GM21390 (cell line): ENCODE data around the gene UBE3B.

ENCODE experiments used
- ATAC-seq: cut with Tn5 transposase; IDR thresholded peaks from one replicate; pipeline ENCODE4 v1.9.1; 2021; ENCODE audit not compliant: unreplicated experiment

Gene UBE3B

GRCh38 chr12:109493090-109493489 is 15.7 kb downstream of the UBE3B start:
- no peak for ATAC-seq

- no peak for ATAC-seq
Measured at GRCh38 chr12:109493938-109494337, 16.5 kb downstream of the UBE3B start.

DNA sequence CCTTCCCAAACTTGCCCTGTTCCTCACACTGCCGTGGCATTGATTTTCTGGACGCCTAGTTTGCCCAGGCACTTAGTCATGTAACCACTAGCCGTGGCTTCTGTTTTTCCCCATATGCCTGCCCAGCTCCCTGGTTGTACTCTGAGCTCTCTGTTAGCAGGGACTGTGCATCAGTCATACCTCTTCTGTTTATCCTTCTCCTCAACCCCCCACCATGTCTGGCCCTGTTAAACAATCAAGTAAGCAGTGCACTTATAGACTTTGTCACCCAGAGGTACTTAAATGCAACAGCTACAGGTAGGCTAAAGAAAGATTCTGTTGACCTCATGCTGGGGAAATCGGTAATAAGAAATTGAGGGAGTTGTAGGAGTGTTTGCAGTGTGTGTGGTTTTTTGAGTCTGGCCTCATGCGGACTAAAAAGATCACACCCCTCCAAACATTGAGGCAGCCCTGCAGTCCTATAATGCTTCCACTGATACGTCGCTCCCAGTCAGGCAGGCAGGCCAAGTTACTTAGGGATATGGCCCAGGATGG is 17.0 kb downstream of the UBE3B start:
- ATAC-seq, result no peak

GRCh38 chr12:109495012-109495411 is 17.6 kb downstream of the UBE3B start:
- ATAC-seq, result no peak

DNA sequence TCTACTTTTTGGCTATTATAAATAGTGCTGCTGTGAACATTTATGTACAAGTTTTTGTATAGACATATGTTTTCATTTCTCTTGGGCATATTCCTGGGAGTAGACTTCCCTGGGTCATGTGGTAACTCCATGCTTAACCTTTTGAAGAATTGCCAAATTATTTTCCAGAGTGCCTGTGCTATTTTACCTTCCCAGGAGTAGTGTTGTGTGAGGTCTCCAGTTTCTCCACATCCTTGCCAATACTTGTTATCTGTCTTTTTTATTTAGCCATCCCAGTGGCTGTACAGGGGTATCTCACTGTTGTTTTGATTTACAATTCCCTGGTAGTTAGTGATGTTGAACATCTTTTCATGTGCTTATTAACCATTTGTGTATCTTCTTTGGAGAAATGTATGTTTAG is 18.9 kb downstream of the UBE3B start:
- ATAC-seq, result no peak

- ATAC-seq, result no peak
Measured at GRCh38 chr12:109497675-109498074, 20.2 kb downstream of the UBE3B start.

- no peak for ATAC-seq
Measured at GRCh38 chr12:109500406-109501185, 23.2 kb downstream of the UBE3B start.

DNA sequence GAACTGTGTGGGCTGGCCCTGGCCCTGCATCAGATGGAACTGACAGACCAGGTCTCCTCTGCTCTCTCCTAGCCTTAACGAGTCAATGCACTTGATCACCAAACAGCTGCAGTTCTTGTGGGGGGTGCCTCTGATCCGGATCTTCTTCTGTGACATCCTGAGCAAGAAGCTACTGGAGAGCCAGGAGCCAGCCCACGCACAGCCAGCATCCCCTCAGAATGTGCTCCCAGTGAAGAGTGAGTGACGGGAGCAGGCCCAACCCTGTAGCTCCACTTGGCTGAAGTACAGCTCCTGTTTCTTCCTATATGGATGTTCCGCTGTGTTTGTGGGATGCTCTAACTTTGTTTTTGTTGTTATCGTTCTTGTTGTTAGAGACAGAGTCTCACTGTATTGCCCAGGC is 23.9 kb downstream of the UBE3B start:
- ATAC-seq, result no peak

DNA sequence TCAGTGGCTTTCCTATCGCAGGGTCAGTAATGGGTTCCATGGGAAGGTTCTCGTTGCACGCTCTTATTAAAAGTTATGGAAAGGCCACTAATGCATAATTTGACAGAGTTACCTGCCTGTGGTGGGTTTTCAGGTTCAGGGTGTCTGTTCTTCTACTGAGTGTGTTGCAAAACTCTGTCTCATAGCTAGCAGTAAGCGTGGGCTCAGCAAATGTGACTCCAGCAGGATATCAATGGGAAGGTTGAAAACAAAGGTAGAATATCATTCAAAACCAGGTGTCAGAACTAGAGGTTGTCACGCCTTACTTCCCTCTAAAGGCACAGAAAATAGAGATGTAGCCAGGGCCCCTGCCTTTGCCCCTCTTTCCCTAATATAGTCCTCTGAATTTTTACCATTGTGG is 24.9 kb downstream of the UBE3B start:
- ATAC-seq, result no peak

- ATAC-seq, result no peak
Measured at GRCh38 chr12:109503611-109504010, 26.2 kb downstream of the UBE3B start.

- no peak for ATAC-seq
Measured at GRCh38 chr12:109504068-109504467, 26.6 kb downstream of the UBE3B start.

DNA sequence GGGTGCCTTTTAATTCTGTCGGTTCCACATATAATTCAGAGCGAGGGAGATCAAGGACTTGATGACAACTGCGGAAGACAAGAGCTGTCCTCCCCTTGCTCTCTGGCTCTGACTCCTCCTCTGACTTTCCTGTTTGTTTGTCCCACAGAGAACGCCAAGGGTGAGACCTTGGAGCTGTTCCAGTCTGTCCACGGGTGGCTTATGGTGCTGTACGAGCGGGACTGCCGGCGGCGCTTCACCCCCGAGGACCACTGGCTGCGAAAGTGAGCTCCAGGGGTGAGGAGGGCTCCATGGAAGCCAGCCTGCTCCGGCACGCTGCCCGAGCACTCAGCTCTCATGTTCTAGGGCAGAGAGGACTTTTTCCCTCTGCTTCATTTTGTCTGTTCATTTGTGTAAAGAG is 32.8 kb downstream of the UBE3B start:
- no peak for ATAC-seq

DNA sequence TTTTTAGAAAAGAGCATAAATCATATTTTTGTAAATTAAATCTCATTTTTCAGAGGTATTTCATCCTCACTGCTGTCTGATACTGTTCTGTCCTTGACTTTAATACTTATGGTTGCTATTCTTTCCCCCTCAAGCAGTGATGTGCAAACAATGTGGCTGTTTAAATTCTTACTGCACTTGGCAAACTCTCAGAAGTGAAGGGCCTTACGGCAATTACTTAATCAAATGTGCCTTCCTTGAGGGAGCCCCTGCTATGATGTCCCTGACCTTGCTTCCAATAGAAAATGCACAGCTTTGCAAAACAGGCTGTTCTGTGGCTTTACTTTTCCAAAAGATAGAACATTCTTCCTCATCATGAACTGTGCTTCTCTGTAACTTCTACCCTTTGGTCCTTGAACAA is 35.2 kb downstream of the UBE3B start:
- ATAC-seq, result no peak

DNA sequence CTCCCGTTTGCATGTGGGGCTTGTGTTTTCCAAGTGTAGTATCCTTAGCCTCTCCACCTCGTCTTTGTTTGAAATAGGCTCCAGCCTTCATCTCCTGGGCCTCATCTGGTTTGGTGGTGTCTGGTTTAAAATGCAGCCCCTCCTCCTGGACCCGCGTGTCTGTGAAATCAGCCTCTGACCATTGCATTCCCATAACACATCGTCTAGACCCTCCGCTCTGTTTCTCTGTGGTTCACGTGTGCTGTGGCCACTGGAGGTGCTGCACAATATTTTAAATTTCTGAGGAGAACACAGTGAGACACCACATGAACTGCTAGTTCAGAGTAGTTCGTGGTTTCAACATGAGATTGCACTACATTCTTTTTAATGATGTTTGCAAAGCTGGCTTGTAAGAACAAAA is 35.6 kb downstream of the UBE3B start:
- ATAC-seq, result no peak

DNA sequence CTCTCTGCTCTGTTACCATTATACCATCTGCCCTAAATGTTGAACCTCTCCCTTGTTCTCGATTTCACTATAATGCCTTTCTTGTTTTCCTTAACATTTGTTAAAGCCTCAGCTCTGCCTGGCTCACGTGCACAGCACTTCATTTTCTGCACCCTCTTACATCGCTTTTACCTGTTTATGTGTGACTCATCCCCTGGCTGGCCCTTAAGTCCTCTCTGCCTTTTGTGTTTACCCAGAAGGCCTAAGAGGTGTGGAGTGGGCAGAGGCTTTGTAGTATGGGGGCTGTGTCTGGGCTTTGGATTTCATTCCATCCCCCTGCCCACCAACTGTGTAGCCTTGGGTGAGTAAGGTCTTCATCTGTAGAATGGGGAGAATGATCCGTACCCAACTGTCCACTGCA is 36.5 kb downstream of the UBE3B start:
- no peak for ATAC-seq

DNA sequence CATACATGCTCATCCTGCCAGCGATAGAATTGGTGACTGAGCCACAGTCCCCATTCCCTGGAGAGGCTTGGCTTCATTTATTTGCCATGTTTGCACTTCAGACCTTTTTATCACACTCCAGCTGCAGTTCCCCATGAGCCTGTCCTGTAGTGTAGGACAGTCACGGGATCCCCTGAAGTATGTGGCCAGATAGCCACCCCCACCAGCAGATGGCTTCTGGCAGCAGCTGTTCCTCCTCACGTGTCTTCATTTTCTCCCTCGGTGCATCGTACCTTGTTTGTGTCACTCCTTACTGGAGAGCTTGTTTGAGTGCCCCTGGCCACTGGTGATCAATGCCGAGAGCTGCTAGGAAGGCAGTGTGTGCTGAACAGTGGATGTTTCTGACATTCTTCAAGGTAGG is 40.2 kb downstream of the UBE3B start:
- ATAC-seq, result no peak

GRCh38 chr12:109518820-109519665 is 41.6 kb downstream of the UBE3B start:
- no peak for ATAC-seq

GRCh38 chr12:109519787-109520186 is 42.4 kb downstream of the UBE3B start:
- ATAC-seq, result no peak

DNA sequence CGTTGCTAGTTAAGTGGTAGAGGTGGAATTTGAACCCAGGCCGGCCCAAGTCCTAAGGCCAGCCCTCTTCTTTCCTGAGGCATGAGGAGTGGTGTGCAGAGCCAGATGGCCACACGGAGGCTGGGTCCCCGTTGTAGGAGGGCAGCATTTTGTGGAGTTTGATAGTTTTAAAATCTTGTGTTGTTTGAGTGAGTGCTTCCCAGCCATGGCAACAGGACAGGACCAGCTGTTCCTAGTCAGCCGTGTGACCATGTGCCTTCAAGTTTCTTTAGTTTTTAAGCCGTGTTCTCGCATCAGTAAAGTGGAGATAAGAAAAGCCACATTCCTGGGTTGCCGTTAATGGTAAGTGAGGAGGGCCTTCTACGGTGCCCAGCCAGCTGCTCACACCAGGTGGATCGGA is 44.4 kb downstream of the UBE3B start:
- no peak for ATAC-seq

- no peak for ATAC-seq
Measured at GRCh38 chr12:109523071-109523470, 45.6 kb downstream of the UBE3B start.

GRCh38 chr12:109523504-109523903 is 46.1 kb downstream of the UBE3B start:
- no peak for ATAC-seq
